ENCODE results near the gene PITPNM2.

- TF ChIP-seq CTCF (conservative IDR thresholded peaks at IDR 0.05 in 1 of 2, IDR thresholded peaks at IDR 0.05 in 1 of 2; ENCODE audit: low read depth in 1 of 2, low read length in 2 of 2) (no peak), EZH2 (IDR thresholded peaks at IDR 0.05; ENCODE audit: low read length, missing control alignments) (no peak)
Observed at GRCh38 chr12:123150744-123151456, at the start of gene PITPNM2.

Measured in fibroblast of lung (primary cell).